AML-193 (cell line): ENCODE results near the gene NPHP4.
"Not testable (repeated sequence)": the region's sequence is repeated elsewhere in the genome, so short reads cannot be mapped to it uniquely, and the experiment has no call there.

Source experiments
- DNase-seq, 2 experiments: peaks; one replicate each; lab custom pipeline; 2025; lab: John Stamatoyannopoulos, UW

Gene NPHP4

GRCh38 chr1:6023346-6023745 lies 31.1 kb upstream of the NPHP4 start:
- no peak for DNase-seq

GRCh38 chr1:6022193-6022592 lies 30.0 kb upstream of the NPHP4 start:
- DNase-seq = no peak

- no peak for DNase-seq
Observed at GRCh38 chr1:6019166-6019845, 27.1 kb upstream of the NPHP4 start.

- not testable (repeated sequence) for DNase-seq
Observed at GRCh38 chr1:6017654-6018053, 25.4 kb upstream of the NPHP4 start.

GRCh38 chr1:6016191-6016865 lies 24.1 kb upstream of the NPHP4 start:
- DNase-seq = no peak

- DNase-seq = no peak
Observed at GRCh38 chr1:6014130-6014999, 22.1 kb upstream of the NPHP4 start.

- no peak for DNase-seq
Observed at GRCh38 chr1:6013491-6013890, 21.3 kb upstream of the NPHP4 start.

- no peak for DNase-seq
Observed at GRCh38 chr1:6012529-6013318, 20.5 kb upstream of the NPHP4 start.

GRCh38 chr1:6011946-6012258 lies 19.7 kb upstream of the NPHP4 start:
- no peak for DNase-seq

- no peak for DNase-seq
Observed at GRCh38 chr1:6011161-6011945, 19.1 kb upstream of the NPHP4 start.

GRCh38 chr1:6010554-6010953 lies 18.3 kb upstream of the NPHP4 start:
- no peak for DNase-seq

GRCh38 chr1:6009120-6010040 lies 17.2 kb upstream of the NPHP4 start:
- no peak for DNase-seq

GRCh38 chr1:6008696-6009095 lies 16.5 kb upstream of the NPHP4 start:
- no peak for DNase-seq

- no peak for DNase-seq
Observed at GRCh38 chr1:6008084-6008415, 15.8 kb upstream of the NPHP4 start.

- DNase-seq = no peak
Observed at GRCh38 chr1:6007318-6008083, 15.3 kb upstream of the NPHP4 start.

GRCh38 chr1:6006882-6007281 lies 14.7 kb upstream of the NPHP4 start:
- no peak for DNase-seq

GRCh38 chr1:6005276-6005917 lies 13.2 kb upstream of the NPHP4 start:
- no peak for DNase-seq

- DNase-seq = no peak
Observed at GRCh38 chr1:6004412-6005123, 12.3 kb upstream of the NPHP4 start.
